ENCODE measurements around the gene RTN3.

Gene RTN3

DNA sequence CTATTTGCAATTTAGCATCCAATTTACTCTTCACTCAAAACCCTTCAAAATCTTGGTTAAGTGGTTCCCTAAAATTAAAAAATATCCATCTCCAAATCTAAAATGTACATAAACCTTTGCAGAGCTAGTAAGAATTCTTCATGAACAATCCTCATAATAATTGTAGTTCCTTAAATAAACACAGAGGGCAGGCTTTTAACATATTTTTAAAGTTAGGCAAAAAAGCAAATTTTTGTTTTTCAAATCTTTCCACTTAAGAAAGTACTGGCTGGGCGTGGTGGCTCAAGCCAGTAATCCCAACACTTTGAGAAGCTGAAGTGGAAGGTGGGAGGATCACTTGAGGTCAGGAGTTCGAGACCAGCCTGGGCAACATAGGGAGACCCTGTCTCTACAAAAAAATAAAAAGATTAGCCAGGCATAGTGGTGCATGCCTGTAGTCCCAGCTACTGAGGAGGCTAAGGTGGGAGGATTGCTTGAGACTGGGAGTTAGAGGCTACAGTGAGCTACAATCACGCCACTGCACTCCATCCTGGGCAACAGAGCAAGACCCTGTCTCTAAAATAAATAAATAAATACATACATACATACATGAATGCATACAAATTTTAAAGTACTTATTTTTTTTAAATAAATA is 42.0 kb upstream of the RTN3 start:
- no peaks in the 10 kb centered on the region for H3F3A ChIP-seq (ENCODE audit: insufficient read depth)
- H3K36me3 ChIP-seq (ENCODE audit: low read length): peaks cover 19% of the 10 kb centered on the region; the same call in 1 of the 2 replicates
- no peaks in the 10 kb centered on the region for H3K9me2 ChIP-seq (replicated peaks; ENCODE audit: insufficient read depth, low read length)
- H3K9ac ChIP-seq (ENCODE audit: low read length): no peak overlapping the region
- H3K4me3 ChIP-seq (ENCODE audit: insufficient read depth, low read length, poor library complexity, severe bottlenecking): no peak overlapping the region
- no peaks in the 10 kb centered on the region for H3K27me3 ChIP-seq (ENCODE audit: low read length)
- H4K20me1 ChIP-seq (ENCODE audit: low read depth, low read length): no peaks in the 10 kb centered on the region
- no peaks in the 10 kb centered on the region for H3K79me2 ChIP-seq (ENCODE audit: insufficient read depth, low read length)
- H3K27ac ChIP-seq (ENCODE audit: low read depth, low read length): no peak overlapping the region
- TF ChIP-seq, protein P1, sequence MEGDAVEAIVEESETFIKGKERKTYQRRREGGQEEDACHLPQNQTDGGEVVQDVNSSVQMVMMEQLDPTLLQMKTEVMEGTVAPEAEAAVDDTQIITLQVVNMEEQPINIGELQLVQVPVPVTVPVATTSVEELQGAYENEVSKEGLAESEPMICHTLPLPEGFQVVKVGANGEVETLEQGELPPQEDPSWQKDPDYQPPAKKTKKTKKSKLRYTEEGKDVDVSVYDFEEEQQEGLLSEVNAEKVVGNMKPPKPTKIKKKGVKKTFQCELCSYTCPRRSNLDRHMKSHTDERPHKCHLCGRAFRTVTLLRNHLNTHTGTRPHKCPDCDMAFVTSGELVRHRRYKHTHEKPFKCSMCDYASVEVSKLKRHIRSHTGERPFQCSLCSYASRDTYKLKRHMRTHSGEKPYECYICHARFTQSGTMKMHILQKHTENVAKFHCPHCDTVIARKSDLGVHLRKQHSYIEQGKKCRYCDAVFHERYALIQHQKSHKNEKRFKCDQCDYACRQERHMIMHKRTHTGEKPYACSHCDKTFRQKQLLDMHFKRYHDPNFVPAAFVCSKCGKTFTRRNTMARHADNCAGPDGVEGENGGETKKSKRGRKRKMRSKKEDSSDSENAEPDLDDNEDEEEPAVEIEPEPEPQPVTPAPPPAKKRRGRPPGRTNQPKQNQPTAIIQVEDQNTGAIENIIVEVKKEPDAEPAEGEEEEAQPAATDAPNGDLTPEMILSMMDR (IDR thresholded peaks at IDR 0.05; ENCODE audit: insufficient read depth, low read length, poor library complexity, severe bottlenecking): peak; percentile 25
- no peak for TF ChIP-seq EZH2phosphoT487 (conservative IDR thresholded peaks at IDR 0.05; ENCODE audit: low read length)
- no peak overlapping the region for H3K4me2 ChIP-seq (ENCODE audit: low read depth, low read length, poor library complexity, severe bottlenecking)
- no peak overlapping the region for H2AFZ ChIP-seq (ENCODE audit: low read depth, low read length, severe bottlenecking)
- H3K9me3 ChIP-seq (ENCODE audit: insufficient read depth, low read length): no peaks in the 10 kb centered on the region

DNA sequence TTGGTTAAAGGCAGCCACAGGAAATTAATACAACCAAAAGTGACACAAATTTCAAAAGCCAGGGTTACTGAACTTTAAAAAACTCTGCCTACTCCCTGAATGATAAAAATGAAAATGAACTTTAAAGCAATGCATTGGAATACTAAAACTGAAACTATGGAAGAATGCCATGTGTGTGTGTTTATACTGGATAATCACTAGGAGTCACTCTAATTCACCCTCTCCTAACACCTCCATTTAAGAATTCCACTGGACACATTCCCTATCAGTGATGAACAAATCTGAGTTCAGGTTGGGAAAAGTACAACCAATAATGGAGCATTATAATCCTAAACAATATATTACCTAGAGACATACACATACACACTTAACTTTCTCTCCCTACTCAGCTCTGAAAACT is 39.6 kb upstream of the RTN3 start:
- no peak overlapping the region for H2AFZ ChIP-seq (ENCODE audit: low read depth, low read length, severe bottlenecking)
- no peaks in the 10 kb centered on the region for H3K27me3 ChIP-seq (ENCODE audit: low read length)
- H3K4me2 ChIP-seq (ENCODE audit: low read depth, low read length, poor library complexity, severe bottlenecking): no peak overlapping the region
- TF ChIP-seq EZH2phosphoT487 (conservative IDR thresholded peaks at IDR 0.05; ENCODE audit: low read length): no peak
- TF ChIP-seq, protein P1 (IDR thresholded peaks at IDR 0.05; ENCODE audit: insufficient read depth, low read length, poor library complexity, severe bottlenecking): no peak
- no peak overlapping the region for H3K9ac ChIP-seq (ENCODE audit: low read length)
- H3K4me3 ChIP-seq (ENCODE audit: insufficient read depth, low read length, poor library complexity, severe bottlenecking): no peak overlapping the region
- no peaks in the 10 kb centered on the region for H3K9me2 ChIP-seq (replicated peaks; ENCODE audit: insufficient read depth, low read length)
- H3K27ac ChIP-seq (ENCODE audit: low read depth, low read length): no peak overlapping the region
- H3K9me3 ChIP-seq (ENCODE audit: insufficient read depth, low read length): no peaks in the 10 kb centered on the region
- H3K36me3 ChIP-seq (ENCODE audit: low read length): peaks cover 17% of the 10 kb centered on the region; the same call in 1 of the 2 replicates
- H3K79me2 ChIP-seq (ENCODE audit: insufficient read depth, low read length): no peaks in the 10 kb centered on the region
- no peaks in the 10 kb centered on the region for H4K20me1 ChIP-seq (ENCODE audit: low read depth, low read length)
- H3F3A ChIP-seq (ENCODE audit: insufficient read depth): no peaks in the 10 kb centered on the region

DNA sequence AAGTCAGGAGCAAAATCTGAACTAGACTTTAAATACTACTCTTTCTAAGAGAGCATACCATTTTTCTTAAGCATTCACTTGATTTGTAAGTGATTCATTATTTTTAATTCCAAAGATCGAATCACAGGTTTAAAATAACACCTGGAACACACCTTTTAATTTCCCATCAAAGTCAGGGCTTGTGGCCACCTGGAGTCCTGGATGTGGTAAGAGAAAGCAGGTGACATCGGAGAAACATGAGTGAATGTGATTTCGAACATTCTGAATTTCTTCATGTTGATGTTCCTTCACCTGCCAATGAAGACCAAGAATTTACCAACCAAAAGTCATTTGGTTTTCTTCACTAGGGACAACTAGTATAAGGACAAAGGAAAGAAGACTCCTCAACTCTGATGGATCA is 38.1 kb upstream of the RTN3 start:
- Histone ChIP-seq H3K9me2 (replicated peaks; ENCODE audit: insufficient read depth, low read length) (no peaks in the 10 kb centered on the region), H3K27me3 (ENCODE audit: low read length) (no peaks in the 10 kb centered on the region), H3K9me3 (ENCODE audit: insufficient read depth, low read length) (no peaks in the 10 kb centered on the region), H3K9ac (ENCODE audit: low read length) (no peak overlapping the region), H3K36me3 (ENCODE audit: low read length) (peaks cover 17% of the 10 kb centered on the region; the same call in 1 of the 2 replicates), H4K20me1 (ENCODE audit: low read depth, low read length) (no peaks in the 10 kb centered on the region), H2AFZ (ENCODE audit: low read depth, low read length, severe bottlenecking) (no peak overlapping the region), H3K4me3 (ENCODE audit: insufficient read depth, low read length, poor library complexity, severe bottlenecking) (no peak overlapping the region), H3K27ac (ENCODE audit: low read depth, low read length) (no peak overlapping the region), H3K4me2 (ENCODE audit: low read depth, low read length, poor library complexity, severe bottlenecking) (no peak overlapping the region), H3F3A (ENCODE audit: insufficient read depth) (no peaks in the 10 kb centered on the region), H3K79me2 (ENCODE audit: insufficient read depth, low read length) (no peaks in the 10 kb centered on the region)
- TF ChIP-seq, protein P1 (IDR thresholded peaks at IDR 0.05; ENCODE audit: insufficient read depth, low read length, poor library complexity, severe bottlenecking): no peak
- no peak for TF ChIP-seq EZH2phosphoT487 (conservative IDR thresholded peaks at IDR 0.05; ENCODE audit: low read length)

All from SU-DHL-6 (cell line).